GM19023 (cell line): ENCODE results near the gene DIAPH2.
A peak's percentile ranks its signal among the peaks of the same experiment; 100 is the strongest.
"Not testable (repeated sequence)": the region's sequence is repeated elsewhere in the genome, so short reads cannot be mapped to it uniquely, and the experiment has no call there.

Source experiments
- ATAC-seq: cut with Tn5 transposase; IDR thresholded peaks from one replicate; pipeline ENCODE4 v1.9.1; 2021; ENCODE audit warnings: mild to moderate bottlenecking, moderate library complexity; ENCODE audit not compliant: unreplicated experiment

Gene DIAPH2

DNA sequence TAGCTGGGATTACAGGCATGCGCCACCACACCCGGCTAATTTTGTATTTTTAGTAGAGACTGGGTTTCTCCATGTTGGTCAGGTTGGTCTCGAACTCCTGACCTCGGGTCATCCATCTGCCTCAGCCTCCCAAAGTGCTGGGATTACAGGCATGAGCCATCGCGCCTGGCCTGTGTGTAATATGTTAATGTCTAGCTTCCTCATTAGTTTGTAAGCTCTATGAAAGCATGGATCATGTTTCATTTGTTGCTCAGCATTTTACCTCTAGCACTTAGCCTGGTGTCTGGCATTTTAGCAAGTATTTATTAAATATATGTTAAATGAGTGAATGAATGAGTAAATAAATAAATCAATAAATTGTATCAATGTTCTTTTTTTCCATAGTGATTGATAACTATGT, 29.8 kb downstream of the DIAPH2 start:
- ATAC-seq: not testable (repeated sequence)

- no peak for ATAC-seq
These were observed 30.8 kb downstream of the DIAPH2 start for GRCh38 chrX:96715481-96715880.

GRCh38 chrX:96719161-96719875, 34.7 kb downstream of the DIAPH2 start:
- no peak for ATAC-seq

DNA sequence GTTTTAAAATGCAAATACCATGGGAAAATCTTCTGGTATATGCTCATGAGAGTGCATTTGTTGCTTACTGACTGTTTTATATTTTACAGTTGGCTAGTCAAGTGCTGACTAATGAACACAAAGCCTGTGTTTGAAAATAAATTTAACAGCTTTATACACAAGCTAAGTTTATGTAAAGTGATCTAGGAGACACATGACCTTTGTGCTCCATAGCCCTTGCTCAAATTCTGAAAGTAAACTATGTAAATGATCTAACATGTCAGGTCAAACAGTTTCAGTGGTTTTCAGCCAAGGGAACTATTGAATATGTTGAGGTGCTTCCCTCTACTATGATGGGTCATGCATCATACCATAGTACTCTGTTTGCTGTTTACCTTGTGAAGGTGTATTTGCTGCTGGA, 36.7 kb downstream of the DIAPH2 start:
- peak; percentile 100 for ATAC-seq

GRCh38 chrX:96722781-96723180, 38.1 kb downstream of the DIAPH2 start:
- ATAC-seq: no peak

DNA sequence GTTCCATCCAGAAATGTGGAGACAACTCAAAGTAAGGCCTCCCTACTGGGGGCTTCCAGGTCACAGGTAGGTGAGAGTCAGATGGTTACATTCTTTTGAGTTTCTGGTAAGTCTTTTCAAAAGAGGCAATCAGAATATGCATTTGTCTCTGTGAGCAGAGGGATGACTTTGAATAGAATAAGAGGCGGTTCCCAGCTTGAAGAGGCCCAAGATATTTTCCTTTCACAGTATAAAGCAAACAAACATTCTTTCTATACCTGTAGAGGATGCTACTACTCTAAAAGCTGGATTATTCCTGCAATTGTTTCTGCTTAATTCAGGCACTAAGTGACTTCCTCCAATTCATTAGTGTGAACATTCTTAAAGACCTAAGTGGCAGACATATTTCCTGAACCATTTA, 44.4 kb downstream of the DIAPH2 start:
- ATAC-seq: no peak

DNA sequence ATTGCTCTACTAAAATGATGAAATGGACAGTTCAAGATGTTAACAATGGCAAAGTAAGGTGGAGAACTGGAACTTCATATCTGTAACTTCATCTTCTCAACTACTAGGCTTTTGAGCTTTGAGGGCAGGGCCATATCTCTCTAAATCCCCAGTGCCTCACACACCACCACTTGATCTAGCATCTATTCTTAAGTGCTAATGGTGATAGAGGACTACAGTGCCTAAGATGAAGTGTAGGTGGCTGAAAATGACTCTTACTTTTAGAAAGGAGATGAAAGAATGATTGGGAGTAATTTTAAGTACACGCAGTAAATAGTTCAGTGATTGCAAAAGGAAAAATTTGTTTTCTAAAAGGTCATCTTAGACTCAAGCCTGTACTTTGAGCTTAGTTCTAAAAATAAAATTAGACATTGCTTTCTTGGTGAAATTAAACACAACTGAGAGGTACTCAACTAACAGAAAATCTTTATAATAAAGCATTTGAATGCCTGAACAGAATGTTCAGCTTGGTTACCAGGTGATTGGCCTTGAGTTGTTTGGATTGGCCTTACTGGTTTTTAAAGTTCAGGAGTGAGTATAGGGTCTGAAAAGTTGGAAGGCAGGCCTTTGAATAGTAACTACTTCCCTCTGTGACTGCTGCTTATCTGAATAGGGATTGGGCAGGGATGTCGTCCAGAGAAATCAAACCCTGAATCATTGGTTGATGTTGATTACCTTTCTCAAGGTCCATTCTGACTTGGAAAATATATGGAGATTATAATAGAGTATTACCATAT, 45.4 kb downstream of the DIAPH2 start:
- no peak for ATAC-seq

GRCh38 chrX:96731000-96731399, 46.4 kb downstream of the DIAPH2 start:
- not testable (repeated sequence) for ATAC-seq

DNA sequence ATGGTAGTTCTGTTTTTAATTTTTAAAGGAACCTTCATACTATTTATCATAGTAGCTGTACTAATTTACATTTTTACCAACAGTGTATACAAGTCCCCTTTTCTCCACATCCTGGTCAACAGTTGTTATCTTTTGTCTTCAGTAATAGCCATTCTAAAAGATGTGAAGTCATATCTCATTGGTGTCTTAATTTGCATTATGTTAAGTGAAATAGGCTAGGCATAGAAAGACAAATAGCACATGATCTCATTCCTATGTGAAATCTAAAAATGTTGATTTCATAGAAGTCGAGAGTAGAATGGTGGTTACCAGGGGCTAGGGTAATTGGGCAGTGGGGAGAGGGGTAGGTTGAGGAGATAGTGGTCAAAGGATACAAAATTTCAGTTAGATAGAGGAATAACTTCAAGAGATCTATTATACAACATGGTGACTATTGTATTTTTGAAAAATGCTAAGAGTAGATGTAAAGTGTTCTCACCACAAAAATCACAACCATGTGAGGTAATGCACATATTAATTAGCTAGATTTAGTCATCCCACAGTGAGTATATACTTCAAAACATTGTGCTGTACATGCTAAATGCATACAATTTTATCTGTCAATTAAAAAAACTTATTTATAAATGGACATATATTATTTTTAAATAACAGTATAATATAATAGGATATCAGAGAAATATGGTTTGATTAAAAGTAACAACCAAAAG, 58.9 kb downstream of the DIAPH2 start:
- ATAC-seq: no peak

DNA sequence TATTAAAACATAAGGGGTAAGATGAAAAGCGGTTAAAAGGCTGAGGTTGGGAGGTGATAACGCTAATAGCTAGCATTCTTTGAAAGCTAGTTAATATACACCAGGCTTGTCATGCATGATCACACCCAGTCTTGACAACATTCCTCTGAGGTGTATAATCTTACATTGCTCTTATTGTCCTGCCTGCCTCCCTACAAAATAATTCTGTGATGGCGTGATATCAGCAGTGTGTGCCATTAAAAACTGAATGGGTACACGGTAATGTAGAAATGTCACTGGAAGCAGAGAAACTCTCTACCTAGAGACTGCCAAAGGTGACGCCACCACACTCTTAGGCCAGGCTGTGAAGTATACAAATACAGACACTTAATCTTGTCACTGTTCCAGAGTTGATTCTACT, 68.1 kb downstream of the DIAPH2 start:
- ATAC-seq: no peak

GRCh38 chrX:96753230-96753629, 68.6 kb downstream of the DIAPH2 start:
- ATAC-seq: no peak

DNA sequence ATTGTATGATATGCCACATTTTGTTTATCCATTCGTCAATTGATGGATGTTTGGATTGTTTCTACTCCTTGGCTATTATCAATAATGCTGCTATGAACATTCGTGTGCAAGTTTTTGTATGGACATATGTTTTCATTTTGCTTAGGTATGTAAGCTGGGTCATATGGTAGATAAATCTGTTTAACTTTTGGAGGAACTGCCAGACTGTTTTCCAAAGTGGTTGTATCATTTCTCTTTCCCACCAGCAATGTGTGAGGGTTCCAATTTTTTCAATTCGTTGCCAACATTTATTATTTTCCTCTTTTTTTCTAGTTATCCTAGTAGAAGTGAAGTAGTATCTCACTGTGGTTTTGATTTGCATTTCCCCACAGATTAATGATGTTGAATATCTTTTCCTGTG, 71.8 kb downstream of the DIAPH2 start:
- no peak for ATAC-seq

DNA sequence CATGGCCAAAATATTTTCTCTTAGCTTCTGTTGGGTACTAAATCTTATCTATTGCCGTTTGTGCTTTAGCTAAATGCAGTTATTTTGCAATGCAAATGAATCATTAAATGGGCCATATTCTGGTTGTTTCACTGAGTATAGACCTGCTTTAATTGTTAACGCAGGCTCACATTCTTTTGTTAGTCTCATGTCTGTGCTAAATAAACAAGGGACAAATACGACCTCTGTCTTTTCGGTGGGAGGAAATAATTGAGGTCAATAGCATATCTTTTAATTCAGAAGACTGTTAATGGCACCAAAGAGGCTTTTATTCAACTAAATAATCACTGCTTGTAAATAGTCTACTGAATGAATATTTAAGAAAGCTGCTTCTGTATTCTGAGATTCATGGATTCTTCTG, 76.9 kb downstream of the DIAPH2 start:
- ATAC-seq: no peak

DNA sequence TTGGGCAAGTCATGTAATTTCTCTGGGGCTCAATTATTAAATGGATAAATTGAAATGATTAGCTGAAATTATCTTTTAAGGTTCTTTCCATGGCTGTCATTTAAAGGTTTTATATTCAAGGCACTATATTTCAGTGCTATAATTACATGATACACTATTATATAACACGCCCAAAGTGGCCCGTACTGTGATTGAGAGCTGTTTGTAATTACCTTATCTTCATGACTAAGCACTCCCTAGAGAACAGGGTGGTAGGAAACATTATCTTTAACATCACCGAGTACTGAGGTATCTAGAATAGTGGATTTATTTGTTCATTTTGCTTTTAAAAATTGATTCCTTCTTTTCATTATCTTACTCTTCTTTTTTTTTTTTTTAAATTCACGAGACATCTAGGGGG, 79.0 kb downstream of the DIAPH2 start:
- ATAC-seq: no peak

GRCh38 chrX:96764864-96765263, 80.2 kb downstream of the DIAPH2 start:
- no peak for ATAC-seq

DNA sequence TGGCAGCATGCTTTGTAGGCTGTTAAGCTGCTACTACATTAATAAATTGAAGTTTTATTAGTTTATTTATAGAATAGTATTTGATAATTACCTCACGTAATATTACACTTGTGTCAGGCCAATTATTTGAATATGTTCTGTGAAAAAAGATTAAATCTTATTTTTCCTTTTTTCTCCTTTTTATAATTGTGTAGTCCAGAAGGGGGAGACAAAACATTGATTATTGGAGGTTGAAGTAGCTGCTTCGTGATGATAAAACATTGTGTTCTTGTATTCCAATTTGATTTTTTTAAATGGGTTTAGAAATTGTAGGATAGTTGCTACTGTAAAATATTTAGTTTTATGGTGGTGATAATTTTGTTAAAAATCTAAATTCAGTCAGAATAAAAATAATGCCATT, 85.7 kb downstream of the DIAPH2 start:
- ATAC-seq: no peak

GRCh38 chrX:96771486-96771885, 86.8 kb downstream of the DIAPH2 start:
- no peak for ATAC-seq

DNA sequence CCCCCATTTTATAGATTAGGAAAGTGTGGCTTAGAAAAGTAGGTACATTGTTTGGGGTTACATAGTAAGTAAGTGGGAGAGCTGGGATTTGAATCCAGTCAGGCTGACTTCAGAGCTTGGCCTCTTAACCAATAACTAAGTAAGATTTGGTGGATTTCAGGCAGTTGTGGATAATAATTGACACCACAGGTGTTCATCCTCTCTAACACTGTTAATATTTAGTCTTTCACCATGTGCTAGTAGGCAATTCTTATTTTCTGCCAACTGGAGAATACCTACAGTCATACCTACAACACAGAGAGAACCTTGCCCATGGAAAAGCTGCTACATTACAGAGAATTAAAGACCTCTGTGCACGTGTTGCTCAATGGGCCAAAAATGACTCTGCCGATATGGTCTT, 89.5 kb downstream of the DIAPH2 start:
- no peak for ATAC-seq

- no peak for ATAC-seq
These were observed 92.3 kb downstream of the DIAPH2 start for GRCh38 chrX:96776966-96777365.

DNA sequence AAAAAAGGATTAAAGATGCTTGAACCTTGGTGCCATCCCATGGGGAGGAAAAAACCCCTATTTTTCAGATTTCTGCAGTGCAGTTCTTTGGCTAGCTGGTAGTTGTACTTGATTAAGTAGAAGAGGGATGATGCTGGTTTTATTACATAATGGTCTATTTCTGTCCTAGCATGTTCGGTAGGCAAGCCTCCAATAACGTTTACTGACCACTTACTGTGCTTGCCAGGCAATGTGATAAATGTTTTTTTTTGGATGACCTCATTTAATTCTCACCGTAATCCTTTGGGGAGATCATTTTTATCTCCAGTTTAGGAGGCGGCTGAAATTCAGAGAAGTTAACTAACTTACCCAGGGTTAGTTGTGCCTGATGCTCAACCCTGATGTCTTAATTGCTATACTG, 106.9 kb downstream of the DIAPH2 start:
- ATAC-seq: no peak

DNA sequence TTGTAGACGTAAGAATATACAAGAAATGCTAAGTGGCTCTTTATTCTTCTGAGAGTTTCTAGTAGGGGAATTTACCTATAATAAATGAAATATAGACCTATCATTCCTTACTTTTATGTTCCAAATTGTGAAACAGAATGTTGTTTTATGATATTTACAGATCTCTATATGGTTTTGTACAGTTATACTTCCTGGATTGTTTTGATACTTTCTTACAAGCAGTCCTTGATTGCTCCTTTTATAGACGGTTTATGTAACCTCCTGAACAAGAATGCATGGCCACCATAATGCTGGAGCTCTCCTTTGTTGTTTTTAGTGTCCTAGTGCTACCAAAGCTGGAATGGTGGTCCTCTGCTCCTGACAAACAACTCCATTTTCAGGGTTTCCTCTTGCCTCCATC, 107.4 kb downstream of the DIAPH2 start:
- ATAC-seq: no peak

- ATAC-seq: no peak
These were observed 114.3 kb downstream of the DIAPH2 start for GRCh38 chrX:96798982-96799381.
